ENCODE data around the gene MEGF11.
A peak's percentile ranks its signal among the peaks of the same experiment; 100 is the strongest.
"Not testable (repeated sequence)": the region's sequence is repeated elsewhere in the genome, so short reads cannot be mapped to it uniquely, and the experiment has no call there.

The MEGF11 gene

GRCh38 chr15:65990298-65990981 is 263.1 kb downstream of the MEGF11 start:
- DNase-seq = no peak

DNA sequence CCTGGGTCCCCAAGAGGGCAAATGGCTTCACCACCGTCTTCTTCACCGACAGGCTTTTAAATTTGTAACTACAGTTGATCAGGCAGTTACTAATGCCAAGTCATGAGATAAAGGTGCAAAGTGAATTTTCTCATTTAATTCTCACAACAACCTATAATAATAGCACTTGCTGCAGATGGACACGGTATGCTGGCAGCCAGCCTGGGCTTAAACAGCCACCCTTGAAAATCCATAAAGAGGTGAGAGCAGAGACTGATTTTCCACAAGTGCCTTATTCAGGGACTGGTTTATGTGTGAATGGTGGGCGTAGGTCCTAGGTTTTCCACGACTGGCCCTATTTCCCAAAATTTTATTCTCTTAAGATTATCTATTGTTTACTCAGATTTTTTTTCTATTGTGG is 266.4 kb downstream of the MEGF11 start:
- DNase-seq = no peak

GRCh38 chr15:65986416-65986815 is 267.1 kb downstream of the MEGF11 start:
- no peak for DNase-seq

DNA sequence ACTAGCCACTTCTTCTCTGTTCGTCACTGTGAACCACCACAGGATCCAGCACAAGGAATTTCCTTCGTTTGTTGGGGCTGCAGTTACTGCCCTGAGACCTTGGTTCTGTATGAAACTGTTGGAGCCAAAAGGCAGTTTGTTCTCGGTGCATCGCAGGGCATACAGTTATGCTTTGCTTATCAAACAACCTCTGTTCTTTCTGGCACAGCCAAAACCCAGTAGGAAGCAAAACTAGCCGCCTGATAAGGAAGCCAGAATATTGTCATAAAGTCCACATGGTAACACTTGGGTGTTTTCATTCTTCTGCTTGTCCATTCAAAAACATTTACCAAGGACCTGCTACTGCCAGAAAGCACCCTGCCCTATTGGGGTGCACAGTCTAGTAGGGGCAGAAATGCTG is 268.2 kb downstream of the MEGF11 start:
- DNase-seq = no peak

- DNase-seq = no peak
Observed at GRCh38 chr15:65982627-65983322, 270.8 kb downstream of the MEGF11 start.

DNA sequence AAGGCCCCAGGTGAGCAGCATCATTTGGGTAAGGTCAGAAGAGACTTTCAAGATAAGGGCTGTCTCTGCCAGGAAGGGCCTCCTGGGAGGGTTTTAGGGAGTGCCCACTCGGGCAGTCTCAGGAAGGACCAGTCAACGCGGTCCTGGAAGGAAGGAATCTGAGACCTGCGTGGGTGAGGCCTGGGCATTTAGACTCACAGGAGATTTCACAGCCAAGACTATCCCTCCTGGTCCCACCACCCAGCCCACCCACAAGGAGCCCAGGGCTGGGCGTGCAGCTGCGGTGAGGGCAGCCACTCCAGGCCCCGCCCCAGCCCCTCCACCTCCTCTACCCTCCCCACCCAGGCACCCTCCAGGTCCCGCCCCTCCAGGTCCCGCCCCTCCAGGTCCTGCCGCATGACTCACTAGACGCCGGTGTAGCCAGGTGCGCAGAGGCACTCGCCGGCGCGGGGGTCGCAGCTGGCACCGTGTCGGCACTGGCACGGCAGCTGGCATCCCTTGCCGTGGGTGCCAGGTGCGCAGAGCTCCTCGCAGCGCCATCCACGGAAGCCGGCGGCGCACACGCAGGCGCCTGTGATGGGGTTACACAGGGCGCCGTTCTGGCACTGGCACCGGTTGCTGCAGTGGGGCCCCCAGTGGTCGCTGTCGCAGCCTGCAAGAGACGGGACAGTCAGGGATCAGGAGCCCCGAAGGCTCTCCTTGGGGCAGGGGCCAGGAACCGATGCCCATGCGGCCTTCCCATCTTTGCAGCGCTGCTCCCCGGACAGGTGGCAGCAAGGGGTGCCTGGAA is 271.5 kb downstream of the MEGF11 start:
- peak; percentile 39 for DNase-seq

GRCh38 chr15:65980824-65981456 is 272.6 kb downstream of the MEGF11 start:
- DNase-seq = no peak

- DNase-seq = no peak
Observed at GRCh38 chr15:65979837-65980236, 273.7 kb downstream of the MEGF11 start.

- DNase-seq = no peak
Observed at GRCh38 chr15:65979316-65979715, 274.2 kb downstream of the MEGF11 start.

DNA sequence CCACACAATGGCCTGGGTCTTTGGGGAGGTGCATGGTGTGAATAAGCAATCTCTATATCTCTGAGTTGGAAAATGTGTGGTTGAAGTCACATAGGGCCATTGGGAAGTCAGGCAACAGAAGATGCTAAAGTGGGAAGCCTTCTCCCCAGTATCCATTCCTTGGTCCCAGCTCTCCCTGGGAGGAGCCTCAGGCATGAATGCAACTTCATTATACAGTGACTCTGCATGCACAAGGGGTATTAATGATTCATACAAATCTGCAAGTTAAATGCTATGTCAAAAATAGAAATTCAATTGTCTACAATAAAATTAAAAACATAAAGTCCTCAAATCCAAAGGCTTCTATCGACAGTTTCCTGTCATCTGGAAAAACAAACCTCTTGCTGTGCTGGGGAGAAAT is 275.4 kb downstream of the MEGF11 start:
- DNase-seq = no peak

GRCh38 chr15:65976196-65976595 is 277.4 kb downstream of the MEGF11 start:
- DNase-seq = not testable (repeated sequence)

DNA sequence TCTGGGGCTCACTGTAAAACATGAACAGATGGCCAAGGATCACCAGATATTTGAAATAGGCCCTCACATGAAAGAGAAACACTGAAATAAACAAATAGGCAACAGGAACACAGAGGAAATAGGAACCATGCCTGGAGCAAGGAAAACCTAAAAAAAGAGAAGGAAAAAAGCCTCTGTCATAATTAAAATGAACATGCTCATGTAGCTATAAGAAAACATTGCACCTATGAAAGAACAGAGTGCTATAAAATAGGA is 281.9 kb downstream of the MEGF11 start:
- no peak for DNase-seq

DNA sequence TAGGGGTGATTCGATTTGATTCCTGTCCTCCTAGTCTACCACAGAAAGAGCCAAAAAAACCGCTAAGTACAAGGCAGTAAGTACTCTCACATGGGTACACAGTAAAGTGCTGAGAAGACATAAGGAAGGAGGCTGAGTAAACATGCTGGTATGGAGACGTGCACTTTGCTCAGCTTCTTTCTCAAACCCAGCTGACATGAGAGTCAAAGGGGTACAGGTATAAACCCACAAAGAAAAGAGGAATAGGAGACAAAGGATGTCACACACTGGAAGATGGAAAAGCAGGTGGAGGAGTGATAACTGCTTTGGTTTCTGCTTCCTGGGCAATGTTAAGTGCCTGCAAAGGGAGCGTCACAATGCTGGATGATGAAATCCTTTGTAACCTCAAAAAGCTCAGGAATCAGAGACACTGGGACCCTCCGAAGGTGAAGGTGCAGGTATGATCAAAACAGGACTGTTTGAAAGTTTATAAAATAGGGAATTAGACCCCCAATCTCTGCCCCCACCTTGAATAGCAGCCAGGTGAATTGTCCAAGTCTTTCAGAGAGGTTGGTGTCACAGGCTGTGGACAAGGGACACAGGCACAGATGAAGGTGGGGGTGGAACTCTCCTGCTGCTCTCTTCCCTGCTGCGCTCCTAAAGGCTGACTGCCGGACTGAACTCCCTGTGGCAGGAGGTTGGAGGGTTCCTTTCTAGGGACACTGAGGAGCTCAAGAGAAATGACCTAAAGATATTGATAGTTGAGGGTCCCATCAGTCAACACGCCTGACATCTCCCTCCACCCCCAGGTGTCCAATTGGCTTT is 282.4 kb downstream of the MEGF11 start:
- no peak for DNase-seq

GRCh38 chr15:65969865-65970816 is 283.4 kb downstream of the MEGF11 start:
- no peak for DNase-seq

DNA sequence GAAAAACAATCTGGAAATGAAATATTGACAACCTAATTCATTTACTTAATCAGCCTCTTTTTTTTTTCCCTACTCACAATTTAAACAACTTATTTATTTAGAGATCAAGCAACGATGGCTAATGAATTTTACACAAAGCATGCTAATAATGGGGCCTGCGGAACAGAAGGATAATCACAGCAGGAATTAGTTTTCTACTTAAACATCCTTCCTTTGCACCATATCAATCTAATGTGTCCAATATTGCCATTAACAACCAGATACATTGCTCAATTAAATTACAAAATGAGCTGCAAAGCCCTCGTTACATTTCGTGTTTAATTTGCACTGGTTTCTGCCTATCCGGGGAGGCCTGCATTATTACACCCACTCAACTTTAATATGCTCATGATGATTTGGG is 285.0 kb downstream of the MEGF11 start:
- no peak for DNase-seq

DNA sequence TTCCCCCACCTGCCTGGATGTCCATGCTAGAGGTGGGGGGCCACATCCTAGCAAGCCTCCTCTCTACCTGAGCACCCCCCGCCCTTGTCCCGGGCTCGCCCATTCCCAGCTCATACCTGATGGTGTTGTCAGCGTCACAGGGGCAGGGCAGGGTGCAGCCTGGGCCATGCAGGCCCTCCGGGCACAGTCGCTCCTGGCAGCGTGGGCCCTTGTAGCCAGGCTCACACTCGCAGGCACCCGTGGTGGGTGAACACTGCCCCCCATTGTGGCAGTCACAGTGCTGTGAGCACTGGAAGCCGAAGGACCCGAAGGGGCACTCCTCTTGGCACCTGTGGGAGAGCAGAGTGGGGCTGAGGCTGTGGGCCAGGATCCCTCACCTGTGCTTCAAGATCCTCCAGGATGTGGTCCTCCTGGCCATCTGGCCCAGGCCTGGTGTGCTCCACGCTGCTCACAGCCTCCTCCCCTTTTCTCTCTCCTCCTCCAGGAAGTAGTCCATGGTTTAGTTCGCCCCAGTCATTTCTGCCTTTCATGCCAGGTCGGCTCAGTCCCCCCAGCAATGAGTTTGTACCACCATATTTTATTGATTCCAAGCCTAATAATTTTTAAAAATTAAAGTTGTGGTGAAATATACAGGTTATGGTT is 288.6 kb downstream of the MEGF11 start:
- DNase-seq = no peak

GRCh38 chr15:65963911-65964482 is 289.6 kb downstream of the MEGF11 start:
- no peak for DNase-seq

- no peak for DNase-seq
Observed at GRCh38 chr15:65963358-65963757, 290.2 kb downstream of the MEGF11 start.

DNA sequence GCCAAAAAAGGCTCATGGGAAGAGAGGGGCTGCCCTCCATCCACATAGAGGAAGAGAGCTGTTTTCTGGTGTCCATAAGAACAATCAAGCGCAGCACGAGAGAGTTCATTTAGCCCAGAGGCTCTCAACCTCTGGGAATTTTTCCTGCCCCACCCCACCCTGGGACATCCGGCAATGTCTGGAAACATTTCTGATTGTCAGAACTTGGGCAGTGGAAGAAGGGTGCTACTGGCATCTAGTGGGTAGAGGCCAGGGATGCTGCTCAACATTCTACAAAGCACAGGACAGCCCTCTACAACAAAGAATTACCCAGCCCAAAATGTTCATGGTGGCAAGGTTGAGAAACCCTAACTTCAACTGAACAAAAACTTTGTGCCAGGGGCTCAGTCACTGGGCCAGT is 291.4 kb downstream of the MEGF11 start:
- DNase-seq = no peak

- no peak for DNase-seq
Observed at GRCh38 chr15:65960586-65960985, 293.0 kb downstream of the MEGF11 start.

DNA sequence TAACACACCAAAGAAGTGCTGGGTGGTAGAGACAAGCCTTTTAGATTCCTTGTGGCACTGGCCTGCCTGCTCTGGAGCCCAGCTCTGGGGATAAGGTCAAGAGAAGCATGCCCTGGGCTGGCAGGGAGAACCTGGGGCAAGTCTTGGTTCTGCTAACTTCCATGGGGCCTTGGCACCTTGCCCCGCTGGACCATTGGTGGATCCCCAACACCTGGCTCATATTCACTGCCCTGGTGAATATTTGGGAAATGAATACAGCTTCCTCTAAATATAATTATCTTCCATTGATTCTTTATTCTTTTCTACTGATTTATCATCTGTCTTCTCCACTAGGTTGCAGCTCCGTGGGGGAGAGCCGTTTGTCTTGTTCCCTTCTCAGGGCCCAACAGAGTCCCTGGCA is 294.7 kb downstream of the MEGF11 start:
- DNase-seq = no peak
